HG02970 (cell line): ENCODE results near the gene TULP3.

Experiments
- ATAC-seq: cut with Tn5 transposase; IDR thresholded peaks from one replicate; pipeline ENCODE4 v1.9.1; 2021; ENCODE audit warnings: mild to moderate bottlenecking, moderate library complexity, moderate number of reproducible peaks; ENCODE audit not compliant: unreplicated experiment, low FRiP score

Gene TULP3

GRCh38 chr12:2876431-2877046 is 14.2 kb upstream of the TULP3 start:
- ATAC-seq = peak; percentile 10

GRCh38 chr12:2877047-2877952 is 13.4 kb upstream of the TULP3 start, which contains the start of the genes FOXM1 and RHNO1:
FOXM1 (minus strand) TSS chr12:2877174; CDS start chr12:2874478, 2,696 bp downstream.
RHNO1 (plus strand) TSS chr12:2877223; CDS start chr12:2885367, 8,144 bp downstream.
- peak; percentile 85 for ATAC-seq

DNA sequence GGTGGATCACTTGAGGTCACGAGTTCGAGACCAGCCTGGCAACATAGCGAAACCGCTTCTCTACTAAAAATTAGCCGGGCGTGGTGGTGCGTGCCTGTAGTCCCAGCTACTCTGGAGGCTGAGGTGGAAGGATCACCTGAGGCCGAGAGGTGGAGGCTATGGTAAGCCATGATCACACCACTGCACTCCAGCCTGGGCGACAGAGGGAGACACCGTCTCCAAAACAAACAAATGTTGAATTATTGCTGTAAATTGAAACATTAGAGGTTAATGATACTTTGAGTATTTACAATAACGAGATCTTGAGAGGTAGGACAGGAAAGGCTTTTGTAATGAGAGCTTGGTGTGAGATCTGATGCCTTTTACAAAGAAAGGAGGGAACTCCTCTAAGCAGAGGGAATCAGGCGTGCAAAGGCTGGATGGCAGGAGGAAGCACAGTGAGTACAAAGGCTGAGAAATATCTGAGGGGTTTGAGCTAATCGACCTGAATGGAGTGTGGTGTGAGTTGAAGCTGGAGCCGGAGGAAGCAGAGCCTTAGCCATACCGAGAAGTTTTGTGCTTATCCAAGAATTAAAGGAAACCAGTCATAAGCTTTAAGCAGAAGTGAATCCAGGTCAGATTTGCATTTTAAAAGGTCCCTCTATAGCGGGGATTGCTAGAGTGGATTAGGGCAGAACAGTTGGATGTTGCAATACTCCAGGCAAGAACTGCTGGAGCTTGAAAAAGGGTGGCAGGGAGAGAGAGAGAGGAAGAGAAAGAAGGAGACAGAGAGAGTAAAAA is 12.5 kb upstream of the TULP3 start:
- ATAC-seq = no peak

DNA sequence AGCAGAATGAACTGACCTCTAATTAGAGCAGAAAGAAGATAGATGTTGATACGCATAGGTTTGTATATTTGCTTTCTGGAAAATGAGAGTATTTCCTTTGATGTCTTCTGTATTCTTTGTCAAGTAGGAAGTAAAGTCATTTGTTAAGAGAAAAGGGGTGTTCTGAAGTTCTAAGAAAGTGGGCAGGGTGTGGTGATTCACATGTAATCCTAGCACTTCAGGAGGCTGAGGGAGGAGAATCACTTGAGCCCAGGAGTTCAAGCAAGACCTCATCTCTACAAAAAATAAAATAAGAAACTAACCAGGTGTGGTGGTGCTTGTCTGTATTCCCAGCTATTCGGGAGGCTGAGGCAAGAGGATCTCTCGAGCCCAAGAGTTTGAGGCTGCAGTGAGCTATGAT is 10.8 kb upstream of the TULP3 start:
- no peak for ATAC-seq

DNA sequence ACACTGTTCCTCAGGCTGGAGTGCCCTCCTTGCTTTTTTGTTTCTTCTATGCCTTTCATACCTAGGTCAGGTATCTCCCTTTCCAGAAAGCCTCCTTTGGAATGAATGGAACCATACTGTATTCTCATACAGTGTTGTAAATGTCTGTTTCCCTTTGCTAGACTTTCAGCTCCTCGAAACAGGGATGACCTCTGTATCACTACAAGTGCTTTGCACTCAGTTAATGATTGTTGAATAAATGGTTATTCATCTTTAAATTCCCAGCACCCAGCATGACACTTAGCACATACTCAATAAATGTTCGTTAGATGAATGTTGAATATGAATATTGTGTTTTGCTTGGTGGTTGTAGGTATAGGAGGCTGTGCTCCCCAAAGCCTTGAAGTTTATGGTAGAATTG is 5.9 kb upstream of the TULP3 start:
- ATAC-seq = no peak

DNA sequence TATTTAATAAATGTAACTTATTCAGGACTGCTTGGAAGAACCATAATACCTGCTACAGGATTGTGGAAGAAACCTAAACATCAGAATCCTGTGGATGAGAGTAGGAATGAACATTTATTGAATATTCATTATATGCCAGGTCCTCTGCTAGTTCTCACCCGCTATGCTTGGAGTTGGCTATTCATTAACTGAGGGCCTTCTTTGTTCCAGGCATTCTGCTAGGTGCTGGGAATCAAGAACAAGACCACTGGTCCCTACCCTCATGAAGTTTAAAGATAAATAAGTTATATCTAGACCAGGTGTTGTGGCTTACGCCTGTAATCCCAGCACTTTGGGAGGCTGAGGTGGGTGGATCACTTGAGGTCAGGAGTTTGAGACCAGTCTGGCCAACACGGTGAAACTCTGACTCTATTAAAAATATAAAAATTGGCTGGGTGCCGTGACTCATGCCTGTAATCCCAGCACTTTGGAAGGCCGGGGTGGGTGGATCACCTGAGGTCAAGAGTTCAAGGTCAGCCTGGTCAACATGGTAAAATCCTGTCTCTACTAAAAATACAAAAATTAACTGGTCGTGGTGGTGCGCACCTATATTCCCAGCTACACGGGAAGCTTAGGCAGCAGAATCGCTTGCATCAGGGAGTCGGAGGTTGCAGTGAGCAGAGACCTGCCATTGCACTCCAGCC is 3.8 kb upstream of the TULP3 start:
- ATAC-seq = no peak

GRCh38 chr12:2890001-2890387 is 697 bp upstream of the TULP3 start:
- no peak for ATAC-seq

DNA sequence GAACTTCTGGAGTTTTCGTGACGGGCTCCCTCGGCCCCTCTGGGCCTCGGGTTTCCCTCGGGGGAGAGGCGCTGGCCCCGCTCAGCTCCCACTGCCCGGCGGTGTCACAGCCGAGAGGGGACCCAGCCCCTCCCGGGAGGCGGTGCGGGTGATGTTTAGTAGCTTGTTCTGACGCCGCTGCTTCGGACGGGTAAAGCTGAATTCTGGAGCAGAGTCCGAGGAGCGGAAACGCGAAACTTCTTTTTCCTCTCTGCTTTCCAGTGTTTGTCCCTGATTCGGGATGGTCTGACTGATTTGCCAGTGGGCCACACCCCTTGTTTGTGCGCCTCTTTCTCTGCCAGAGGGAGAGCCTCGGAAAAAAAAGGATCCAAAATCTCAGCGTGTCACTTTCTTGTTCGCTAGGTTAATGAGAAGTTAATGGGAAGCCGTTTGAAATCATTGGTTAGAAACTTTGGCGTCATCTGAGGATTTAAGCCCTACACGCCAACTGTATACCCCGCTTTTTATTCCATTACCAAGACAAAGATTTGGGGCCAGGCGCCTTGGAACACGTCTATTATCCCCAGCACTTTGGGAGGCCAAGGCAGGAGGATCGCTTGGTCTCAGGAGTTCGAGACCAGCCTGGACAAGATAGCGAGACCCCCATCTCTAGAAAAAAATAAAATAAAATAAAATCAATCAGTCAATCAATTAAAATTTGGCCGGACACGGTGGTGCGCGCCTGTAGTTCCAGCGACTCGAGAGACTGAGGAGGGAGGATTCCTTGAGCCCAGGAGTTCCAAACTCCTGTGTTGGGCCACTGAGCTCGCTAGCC is 756 bp downstream of the TULP3 start:
- peak; percentile 15 for ATAC-seq

DNA sequence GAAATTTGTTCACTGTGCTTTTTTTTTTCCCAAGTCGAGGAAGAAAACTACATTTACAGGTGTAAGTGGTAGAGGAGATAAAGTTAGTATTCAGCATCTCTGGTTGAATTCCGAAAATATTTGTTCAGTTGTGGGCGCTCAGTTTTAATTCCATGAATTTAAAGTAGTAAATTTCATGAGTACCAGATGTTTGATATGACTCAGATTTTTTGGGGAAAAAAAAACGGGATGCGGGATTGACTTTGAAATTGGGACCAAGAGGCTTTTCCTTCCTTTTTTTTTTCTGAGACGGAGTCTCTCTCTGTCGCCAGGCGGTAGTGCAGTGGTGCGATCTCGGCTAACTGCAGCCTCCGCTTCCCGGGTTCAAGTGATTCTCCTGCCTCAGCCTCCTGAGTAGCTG is 1.6 kb downstream of the TULP3 start:
- ATAC-seq = no peak

- no peak for ATAC-seq
These were observed 2.3 kb downstream of the TULP3 start for GRCh38 chr12:2893007-2893406.

- no peak for ATAC-seq
These were observed 4.4 kb downstream of the TULP3 start for GRCh38 chr12:2895051-2895451.

GRCh38 chr12:2895511-2895910 is 4.8 kb downstream of the TULP3 start:
- ATAC-seq = no peak

- ATAC-seq = no peak
These were observed 6.7 kb downstream of the TULP3 start for GRCh38 chr12:2897418-2897817.

DNA sequence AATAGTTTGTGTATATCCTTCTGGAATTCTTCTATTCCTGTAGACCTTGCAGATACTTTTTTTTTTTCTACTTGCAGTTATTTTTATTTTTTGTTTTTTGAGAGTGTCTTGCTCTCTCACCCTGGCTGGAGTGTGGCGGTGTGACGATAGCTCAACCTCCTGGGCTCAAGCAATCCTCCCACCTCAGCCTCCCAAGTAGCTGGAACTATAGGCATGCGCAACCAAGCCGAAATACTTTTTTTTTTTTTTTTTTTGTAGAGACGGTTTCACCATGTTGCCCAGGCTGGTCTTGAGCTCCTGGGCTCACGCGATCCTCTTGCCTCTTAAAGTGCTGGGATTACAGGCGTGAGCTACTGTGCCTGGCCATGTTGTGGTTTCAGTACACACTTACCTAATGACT is 10.0 kb downstream of the TULP3 start:
- ATAC-seq = no peak

DNA sequence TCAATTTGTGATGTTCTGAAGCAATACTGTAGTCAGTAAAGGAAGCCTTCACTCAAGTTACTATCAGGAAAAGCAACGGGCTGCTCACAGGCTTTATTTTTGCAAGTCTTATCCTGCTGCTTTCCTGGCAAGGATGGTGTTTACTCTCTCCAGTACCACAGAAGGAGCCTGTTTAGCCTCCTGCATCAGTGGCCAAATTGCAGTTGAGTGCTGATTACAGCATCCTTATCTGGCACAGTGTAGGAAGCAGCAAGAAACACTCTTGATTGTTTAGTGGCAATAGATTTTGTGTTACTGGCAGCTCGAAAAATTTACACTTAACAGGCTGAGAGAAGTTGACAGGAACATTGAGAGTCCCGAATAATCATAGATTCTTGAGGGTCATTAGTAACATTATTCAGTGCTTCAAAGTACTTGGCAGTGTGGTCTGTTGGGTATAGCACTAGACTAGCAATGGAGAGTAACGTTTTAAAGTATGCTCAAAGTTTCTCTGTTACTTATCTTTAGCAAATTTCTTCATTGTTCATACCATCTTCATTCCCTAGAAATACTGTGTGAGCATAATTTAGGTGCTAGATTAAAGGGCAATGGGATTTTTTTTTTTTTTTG is 11.7 kb downstream of the TULP3 start:
- ATAC-seq = no peak

GRCh38 chr12:2904260-2904659 is 13.6 kb downstream of the TULP3 start:
- ATAC-seq = no peak

- no peak for ATAC-seq
These were observed 21.5 kb downstream of the TULP3 start for GRCh38 chr12:2912216-2912575.

DNA sequence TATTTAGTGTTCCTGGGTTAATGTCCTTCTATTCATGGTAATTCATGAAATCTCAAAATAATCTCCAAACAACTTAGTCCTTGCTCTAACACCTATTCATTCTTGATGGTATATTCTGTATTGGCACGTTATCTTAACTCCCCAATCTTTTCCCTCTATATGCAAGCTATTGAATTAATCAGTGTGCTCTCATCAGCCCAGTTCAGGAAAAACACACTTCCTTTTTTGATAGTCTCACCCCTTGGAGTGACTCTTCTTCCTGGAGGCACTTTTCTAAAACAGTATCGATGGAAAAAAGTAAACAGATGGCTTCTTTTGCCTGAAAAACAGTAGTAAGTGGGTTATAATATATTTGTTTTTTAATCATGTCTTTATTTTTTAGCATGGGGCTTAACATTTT is 28.6 kb downstream of the TULP3 start:
- no peak for ATAC-seq

GRCh38 chr12:2922329-2922728 is 31.6 kb downstream of the TULP3 start:
- no peak for ATAC-seq
